Spleen (tissue), 11 donors: ENCODE results near the gene CDON. TPM values are rescaled to one million over a fixed set of nuclear protein-coding genes. Genes with fewer than 3 reads are reported as not detected.

Experiments
- DNase-seq: peaks from one replicate; pipeline ENCODE4 v3.0.0-alpha.2; 2020
- H3K27ac ChIP-seq, 8 donors: fragments of 200-600 bp; sonication (generic) in 7 of 8; 1 replicate in 4 of 8; 2 replicates in 4 of 8; pipeline versions ENCODE4 v1.5.0 to v1.8.0; 2016 to 2021; ENCODE audit warnings: inconsistent platforms in 4 of 8, mild to moderate bottlenecking in 4 of 8, moderate library complexity in 1 of 8
- H3K27me3 ChIP-seq, 7 donors: fragments of 200-600 bp; sonication (generic) in 6 of 7; replicated peaks in 1 of 7; 1 replicate in 4 of 7; 2 replicates in 3 of 7; pipeline versions ENCODE4 v1.5.0 to v1.8.0; 2016 to 2021; ENCODE audit warnings: inconsistent platforms in 3 of 7, mild to moderate bottlenecking in 1 of 7
- H3K36me3 ChIP-seq, 6 donors: fragments of 200-600 bp; sonication (generic) in 5 of 6; 1 replicate in 4 of 6; 2 replicates in 2 of 6; pipeline versions ENCODE4 v1.5.0 to v1.8.0; 2016 to 2021; ENCODE audit warnings: inconsistent platforms in 2 of 6
- H3K4me1 ChIP-seq, 6 donors: fragments of 200-600 bp; sonication (generic) in 5 of 6; 1 replicate in 3 of 6; 2 replicates in 3 of 6; pipeline versions ENCODE4 v1.5.0 to v1.8.0; 2016 to 2021; ENCODE audit warnings: inconsistent platforms in 3 of 6
- H3K4me3 ChIP-seq, 8 donors: fragments of 200-600 bp; sonication (generic) in 7 of 8; 1 replicate in 4 of 8; 2 replicates in 4 of 8; pipeline versions ENCODE4 v1.5.0 to v1.8.0; 2016 to 2021; ENCODE audit warnings: inconsistent platforms in 4 of 8, mild to moderate bottlenecking in 4 of 8, moderate library complexity in 2 of 8
- H3K9me3 ChIP-seq, 8 donors: fragments of 200-600 bp; sonication (generic) in 7 of 8; 1 replicate in 4 of 8; 2 replicates in 4 of 8; pipeline versions ENCODE4 v1.5.0 to v1.8.0; 2016 to 2021; ENCODE audit warnings: inconsistent platforms in 4 of 8
- CTCF ChIP-seq, 11 experiments: fragments of 200-600 bp in 7 of 11; fragments of 450-650 bp in 4 of 11; sonication (generic) in 4 of 11; IDR thresholded peaks in 8 of 11; conservative IDR thresholded peaks in 3 of 11; 1 replicate in 7 of 11; 2 replicates in 4 of 11; pipeline versions ENCODE4 v1.4.0 to v1.8.0; 2016 to 2021; ENCODE audit warnings: antibody characterized with exemption in 11 of 11, inconsistent platforms in 4 of 11, mild to moderate bottlenecking in 1 of 11
- POLR2A ChIP-seq, 3 donors: fragments of 450-650 bp; IDR thresholded peaks; one replicate each; pipeline ENCODE4 v1.5.1; 2017; ENCODE audit warnings: antibody characterized with exemption in 3 of 3, mild to moderate bottlenecking in 1 of 3
- POLR2AphosphoS5 ChIP-seq, 3 donors: sonication (generic); formaldehyde crosslinking; IDR thresholded peaks; one replicate each; pipeline ENCODE4 v1.5.1; 2017; ENCODE audit warnings: antibody characterized with exemption in 3 of 3
- WGBS, 5 donors: extraction: QIAGEN DNeasy Blood & Tissue Kit in 3 of 5; methylation state at CpG; one replicate each; pipeline versions ENCODE4 v1.1.5 to v1.1.7; 2013 to 2018; 5-methylcytosine and 5-hydroxymethylcytosine counted together
- intact Hi-C: fragments of 100-400 bp; cut with DNase I; formaldehyde crosslinking; loops from one replicate; pipeline ENCODE4 v1.15.0; 2023; ENCODE audit warnings: low total_unique reads
- polyA plus RNA-seq, 3 donors: library from polyadenylated mRNA; stranded (reverse); fragments of 200-250 nt; gene quantifications; one replicate each; pipeline ENCODE4 v1.2.1, GENCODE V29; 2013
- total RNA-seq, 7 donors: library from RNA; depleted of rRNA in 3 of 7; stranded (reverse); fragments of >200 nt in 3 of 7; fragmentation: NEBNext Ultra II Directional in 4 of 7; extraction: Animal tissue kit (Norgen Biotek cat#: 25700) in 4 of 7; gene quantifications; one replicate each; pipeline versions ENCODE4 v1.1.0 to v1.2.1, GENCODE V29; 2016 to 2021
- donor health status: healthy with polysubstance abuse.
- donor health status: DM: no; HTN: no; CAD: no; lungs with moderate emphysema.
- donor health status: DM: no; HTN: no; CAD: no.
- donor health status: Bipolar disorder and iron deficiency.
- donor health status: healthy.
- donor health status: DM: no; HTN: no; CAD: no.
- donor health status: DM: yes; HTN: yes; CAD: no.

Gene CDON
- total and polyA plus RNA-seq, 10 donors, result 0.30 to 5.3 (median 2.3) TPM

GRCh38 chr11:126051117-126051516 lies 11.5 kb downstream of the CDON start:
- H3K36me3 ChIP-seq, result no peaks in the 10 kb centered on the region
- 60 to 81% (median 75%) methylated on average over 3 of the region's 3 CpGs for WGBS, 5 donors
- H3K4me3 ChIP-seq, result no peak overlapping the region
- TF ChIP-seq CTCF (IDR thresholded peaks at IDR 0.05 in 8 of 11, conservative IDR thresholded peaks at IDR 0.05 in 3 of 11), result no peak
- TF ChIP-seq POLR2A (IDR thresholded peaks at IDR 0.05), result no peak
- no peak for TF ChIP-seq POLR2AphosphoS5 (IDR thresholded peaks at IDR 0.05)
- H3K4me1 ChIP-seq, result no peaks in the 10 kb centered on the region
- intact Hi-C loops, result no loop called here
- H3K9me3 ChIP-seq, result no peaks in the 10 kb centered on the region
- H3K27ac ChIP-seq, result no peak overlapping the region
- H3K27me3 ChIP-seq, result peaks cover 0 to 32% (median 0%) of the 10 kb centered on the region in 7 donors
- DNase-seq, result no peak

- TF ChIP-seq POLR2AphosphoS5 (IDR thresholded peaks at IDR 0.05) (no peak), POLR2A (IDR thresholded peaks at IDR 0.05) (no peak), CTCF (IDR thresholded peaks at IDR 0.05 in 8 of 11, conservative IDR thresholded peaks at IDR 0.05 in 3 of 11) (no peak)
- intact Hi-C loops, result no loop called here
- H3K36me3 ChIP-seq, result no peaks in the 10 kb centered on the region
- WGBS, 5 donors, result 51 to 81% (median 72%) methylated on average over 1 of the region's 1 CpG
- no peak overlapping the region for H3K4me3 ChIP-seq
- H3K27me3 ChIP-seq, result peaks cover 0 to 23% (median 0%) of the 10 kb centered on the region in 7 donors
- H3K4me1 ChIP-seq, result no peaks in the 10 kb centered on the region
- no peak for DNase-seq
- no peak overlapping the region for H3K27ac ChIP-seq
- H3K9me3 ChIP-seq, result no peaks in the 10 kb centered on the region
Observed at GRCh38 chr11:126049159-126049558, 13.5 kb downstream of the CDON start.

- no peak for DNase-seq
- H3K27ac ChIP-seq, result no peak overlapping the region
- H3K4me1 ChIP-seq, result no peaks in the 10 kb centered on the region
- TF ChIP-seq POLR2A (IDR thresholded peaks at IDR 0.05) (no peak), POLR2AphosphoS5 (IDR thresholded peaks at IDR 0.05) (no peak), CTCF (IDR thresholded peaks at IDR 0.05 in 8 of 11, conservative IDR thresholded peaks at IDR 0.05 in 3 of 11) (no peak)
- 81 to 89% (median 83%) methylated on average over 5 of the region's 5 CpGs for WGBS, 5 donors
- H3K27me3 ChIP-seq, result peaks cover 0 to 23% (median 0%) of the 10 kb centered on the region in 7 donors
- no peaks in the 10 kb centered on the region for H3K36me3 ChIP-seq
- no peak overlapping the region for H3K4me3 ChIP-seq
- H3K9me3 ChIP-seq, result no peaks in the 10 kb centered on the region
- intact Hi-C loops, result no loop called here
Observed at GRCh38 chr11:126048197-126048596, 14.5 kb downstream of the CDON start.

- H3K36me3 ChIP-seq, result no peaks in the 10 kb centered on the region
- H3K27me3 ChIP-seq, result peaks cover 0 to 20% (median 0%) of the 10 kb centered on the region in 7 donors
- no peak for TF ChIP-seq CTCF (IDR thresholded peaks at IDR 0.05 in 8 of 11, conservative IDR thresholded peaks at IDR 0.05 in 3 of 11)
- TF ChIP-seq POLR2AphosphoS5 (IDR thresholded peaks at IDR 0.05), result no peak
- TF ChIP-seq POLR2A (IDR thresholded peaks at IDR 0.05), result no peak
- H3K4me3 ChIP-seq, result no peak overlapping the region
- no peaks in the 10 kb centered on the region for H3K9me3 ChIP-seq
- 76 to 82% (median 80%) methylated on average over 5 of the region's 5 CpGs for WGBS, 5 donors
- H3K4me1 ChIP-seq, result no peaks in the 10 kb centered on the region
- H3K27ac ChIP-seq, result no peak overlapping the region
- DNase-seq, result no peak
- intact Hi-C loops, result no loop called here
Observed at GRCh38 chr11:126046570-126047195, 16.0 kb downstream of the CDON start.
